IPS-18a (cell line): Measurements from ENCODE around the gene GOLGA6L9.
"Not testable (repeated sequence)": the region's sequence is repeated elsewhere in the genome, so short reads cannot be mapped to it uniquely, and the experiment has no call there.

Source experiments
- H3K27ac ChIP-seq: one replicate; pipeline ENCODE4 v1.5.1; 2013; ENCODE audit warnings: low read length
- H3K27me3 ChIP-seq: one replicate; pipeline ENCODE4 v1.6.1; 2013; ENCODE audit warnings: mild to moderate bottlenecking, low read length; ENCODE audit not compliant: control insufficient read depth, insufficient read depth
- H3K36me3 ChIP-seq: one replicate; pipeline ENCODE4 v1.6.1; 2013; ENCODE audit warnings: low read depth, low read length; ENCODE audit not compliant: control insufficient read depth
- H3K4me1 ChIP-seq: one replicate; pipeline ENCODE4 v1.6.1; 2013; ENCODE audit warnings: low read depth, low read length; ENCODE audit not compliant: control insufficient read depth
- H3K4me3 ChIP-seq: one replicate; pipeline ENCODE4 v1.5.1; 2013; ENCODE audit warnings: low read length
- H3K9ac ChIP-seq: one replicate; pipeline ENCODE4 v1.6.1; 2013; ENCODE audit warnings: mild to moderate bottlenecking, low read length, moderate library complexity
- H3K9me3 ChIP-seq: one replicate; pipeline ENCODE4 v1.6.1; 2013; ENCODE audit warnings: low read depth, low read length; ENCODE audit not compliant: control insufficient read depth

The GOLGA6L9 gene, protein sequence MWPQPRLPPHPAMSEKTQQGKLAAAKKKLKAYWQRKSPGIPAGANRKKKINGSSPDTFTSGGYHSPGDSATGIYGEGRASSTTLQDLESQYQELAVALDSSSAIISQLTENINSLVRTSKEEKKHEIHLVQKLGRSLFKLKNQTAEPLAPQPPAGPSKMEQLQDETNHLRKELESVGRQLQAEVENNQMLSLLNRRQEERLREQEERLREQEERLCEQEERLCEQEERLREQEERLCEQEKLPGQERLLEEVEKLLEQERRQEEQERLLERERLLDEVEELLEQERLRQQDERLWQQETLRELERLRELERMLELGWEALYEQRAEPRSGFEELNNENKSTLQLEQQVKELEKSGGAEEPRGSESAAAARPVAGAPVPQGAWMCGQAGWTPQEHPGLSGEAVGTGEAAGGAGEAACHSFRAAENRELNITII

GRCh38 chr15:82429693-82430092 lies at the start of gene GOLGA6L9:
Gene GOLGA6L9 (plus strand): TSS chr15:82429816. CDS start chr15:82430080, 264 bp downstream.
- not testable (repeated sequence) for H3K27ac ChIP-seq, H3K9me3 ChIP-seq, H3K36me3 ChIP-seq, H3K27me3 ChIP-seq, H3K4me1 ChIP-seq, H3K9ac ChIP-seq, H3K4me3 ChIP-seq

GRCh38 chr15:82381330-82381955 lies 48.2 kb upstream of the GOLGA6L9 start:
- not testable (repeated sequence) for H3K36me3 ChIP-seq, H3K27me3 ChIP-seq, H3K9me3 ChIP-seq, H3K27ac ChIP-seq, H3K9ac ChIP-seq, H3K4me3 ChIP-seq
- H3K4me1 ChIP-seq = peaks cover 12% of the 10 kb centered on the region

GRCh38 chr15:82387209-82387608 lies 42.4 kb upstream of the GOLGA6L9 start:
- not testable (repeated sequence) for H3K36me3 ChIP-seq, H3K27me3 ChIP-seq, H3K9me3 ChIP-seq, H3K4me1 ChIP-seq, H3K27ac ChIP-seq, H3K4me3 ChIP-seq, H3K9ac ChIP-seq

- H3K4me1 ChIP-seq, H3K4me3 ChIP-seq, H3K27me3 ChIP-seq, H3K36me3 ChIP-seq, H3K9me3 ChIP-seq, H3K27ac ChIP-seq, H3K9ac ChIP-seq: not testable (repeated sequence)
These were observed 39.5 kb upstream of the GOLGA6L9 start for GRCh38 chr15:82390152-82390551.

GRCh38 chr15:82392077-82392476 lies 37.5 kb upstream of the GOLGA6L9 start:
- not testable (repeated sequence) for H3K27me3 ChIP-seq, H3K4me3 ChIP-seq, H3K36me3 ChIP-seq, H3K9me3 ChIP-seq, H3K4me1 ChIP-seq, H3K9ac ChIP-seq, H3K27ac ChIP-seq

- no peak overlapping the region for H3K27ac ChIP-seq
- no peak overlapping the region for H3K9ac ChIP-seq
- H3K4me1 ChIP-seq = peaks cover 2% of the 10 kb centered on the region
- no peaks in the 10 kb centered on the region for H3K9me3 ChIP-seq
- no peaks in the 10 kb centered on the region for H3K27me3 ChIP-seq
- H3K4me3 ChIP-seq = no peak overlapping the region
- no peaks in the 10 kb centered on the region for H3K36me3 ChIP-seq
These were observed 35.9 kb upstream of the GOLGA6L9 start for GRCh38 chr15:82393671-82394070.

DNA sequence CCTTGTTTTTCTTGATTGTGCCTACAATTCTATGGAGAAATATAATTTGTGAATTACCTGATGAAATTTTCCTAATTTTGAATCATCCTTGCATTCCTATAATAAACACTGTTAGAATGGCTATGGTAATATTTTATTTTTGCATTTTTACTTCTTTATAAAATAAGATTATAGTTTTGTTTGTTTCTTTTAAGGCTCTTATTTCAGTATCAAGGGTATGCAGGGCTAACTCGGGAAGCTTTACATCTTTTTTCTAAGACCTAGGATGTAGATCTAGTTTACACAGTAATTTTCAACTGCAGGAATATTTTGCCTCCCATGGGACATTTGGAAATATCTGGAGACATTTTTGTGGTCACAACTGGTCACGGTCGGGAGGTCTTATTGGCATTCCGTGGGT lies 33.8 kb upstream of the GOLGA6L9 start:
- not testable (repeated sequence) for H3K36me3 ChIP-seq, H3K27ac ChIP-seq, H3K9me3 ChIP-seq, H3K9ac ChIP-seq, H3K4me3 ChIP-seq, H3K27me3 ChIP-seq
- peaks cover 13% of the 10 kb centered on the region for H3K4me1 ChIP-seq

- Histone ChIP-seq H3K27me3 (no peaks in the 10 kb centered on the region), H3K36me3 (no peaks in the 10 kb centered on the region), H3K4me1 (peaks cover 13% of the 10 kb centered on the region), H3K4me3 (no peak overlapping the region), H3K27ac (no peak overlapping the region), H3K9ac (no peak overlapping the region), H3K9me3 (no peaks in the 10 kb centered on the region)
These were observed 31.8 kb upstream of the GOLGA6L9 start for GRCh38 chr15:82397817-82398216.

DNA sequence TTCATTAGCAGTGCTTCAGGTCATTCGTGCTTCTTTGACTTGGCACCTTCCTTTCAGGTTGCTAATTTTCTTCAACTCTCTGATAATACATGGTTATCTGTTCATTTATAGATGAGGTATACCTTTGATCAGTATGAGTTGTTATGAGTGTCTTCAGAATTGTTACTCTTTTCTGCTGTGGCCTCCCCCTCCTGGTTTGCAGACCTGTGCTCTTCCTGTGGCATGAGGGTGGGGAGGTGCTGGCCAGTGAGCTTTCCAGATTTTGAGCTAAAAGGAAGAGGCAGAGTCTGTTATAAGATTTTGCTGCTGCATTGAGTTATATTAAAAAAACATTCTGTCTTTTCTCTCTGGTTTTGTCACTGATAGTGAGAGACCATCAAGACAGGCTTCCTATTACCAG lies 30.8 kb upstream of the GOLGA6L9 start:
- no peak overlapping the region for H3K27ac ChIP-seq
- no peak overlapping the region for H3K4me3 ChIP-seq
- no peaks in the 10 kb centered on the region for H3K9me3 ChIP-seq
- no peaks in the 10 kb centered on the region for H3K36me3 ChIP-seq
- no peak overlapping the region for H3K9ac ChIP-seq
- H3K4me1 ChIP-seq = peaks cover 13% of the 10 kb centered on the region
- no peaks in the 10 kb centered on the region for H3K27me3 ChIP-seq

DNA sequence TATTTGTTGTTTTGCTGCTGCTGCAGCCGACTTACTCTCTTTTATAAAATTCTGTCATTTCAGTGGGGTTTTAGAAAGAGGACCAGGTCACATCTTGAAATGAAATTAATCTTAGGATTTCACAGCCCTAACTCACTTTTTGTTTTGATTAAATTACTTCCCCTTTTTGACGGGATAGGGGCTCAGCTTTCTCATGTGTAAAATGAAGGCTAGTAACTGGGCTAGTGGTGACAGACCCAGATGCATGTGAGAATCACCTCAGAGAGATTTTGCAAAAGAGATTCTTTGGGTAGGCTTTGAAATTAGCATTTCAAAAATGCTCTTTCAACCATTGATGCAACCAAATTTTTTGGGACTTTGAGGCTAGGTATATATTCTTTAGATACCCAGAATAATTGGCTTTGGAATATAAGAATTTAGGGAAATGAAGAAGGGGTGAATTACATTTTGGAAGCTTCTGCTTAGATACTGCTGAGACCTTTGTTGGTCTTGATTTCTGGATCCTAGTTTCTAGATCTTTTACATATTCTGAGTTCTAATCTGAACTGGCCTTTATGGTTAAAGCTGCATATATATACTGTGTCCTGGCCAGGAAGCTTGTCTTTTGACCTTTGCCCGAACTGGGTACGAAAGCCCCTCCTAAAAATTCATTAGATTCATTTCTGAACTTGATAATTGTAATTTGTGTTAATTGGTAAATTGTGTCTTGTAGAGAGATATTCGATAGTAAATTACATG lies 30.1 kb upstream of the GOLGA6L9 start:
- not testable (repeated sequence) for H3K4me3 ChIP-seq, H3K27ac ChIP-seq, H3K27me3 ChIP-seq, H3K9me3 ChIP-seq, H3K9ac ChIP-seq, H3K36me3 ChIP-seq
- H3K4me1 ChIP-seq = peaks cover 13% of the 10 kb centered on the region

DNA sequence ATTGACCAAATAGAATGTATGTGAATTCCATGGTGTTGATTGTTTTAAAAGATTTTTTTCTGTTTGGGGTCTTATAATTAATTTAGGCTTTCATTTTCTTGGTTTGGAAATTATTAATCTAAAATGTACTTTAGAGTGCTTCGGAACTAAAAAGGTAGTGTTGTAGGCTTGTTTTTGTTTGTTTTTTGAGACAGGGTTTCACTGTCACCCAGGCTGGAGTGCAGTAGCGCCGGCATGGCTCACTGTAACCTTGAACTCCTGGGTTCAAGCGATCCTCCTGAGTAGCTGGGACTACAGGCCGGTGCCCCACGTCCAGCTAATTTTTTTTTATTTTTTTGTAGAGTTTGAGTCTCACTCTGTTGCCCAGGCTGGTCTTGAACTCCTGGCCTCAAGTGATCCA lies 27.7 kb upstream of the GOLGA6L9 start:
- not testable (repeated sequence) for H3K9ac ChIP-seq, H3K27ac ChIP-seq, H3K4me3 ChIP-seq, H3K27me3 ChIP-seq, H3K9me3 ChIP-seq
- Histone ChIP-seq H3K4me1 (peaks cover 13% of the 10 kb centered on the region), H3K36me3 (peaks cover 11% of the 10 kb centered on the region)
